Fibroblast of the aortic adventitia (primary cell): ENCODE results near the gene CAMTA1. TPM values are rescaled to one million over a fixed set of nuclear protein-coding genes. Genes with fewer than 3 reads are reported as not detected.

ENCODE experiments used
- DNase-seq: peaks from one replicate; pipeline ENCODE4 v3.0.0-alpha.2; 2010; ENCODE audit warnings: low read depth
- H3K4me3 ChIP-seq: 2 replicates; pipeline ENCODE4 v1.5.1; 2011; ENCODE audit warnings: low read depth, mild to moderate bottlenecking, control low read depth, low read length, moderate library complexity
- CTCF ChIP-seq: IDR thresholded peaks from 2 replicates; pipeline ENCODE4 v1.5.1; 2011; ENCODE audit warnings: mild to moderate bottlenecking, low read length, control low read depth, inconsistent platforms; ENCODE audit not compliant: insufficient read depth
- total RNA-seq: library from RNA; depleted of rRNA; stranded (reverse); fragments of >200 nt; gene quantifications from 2 replicates; pipeline ENCODE4 v1.2.3, GENCODE V29; 2012; ENCODE audit warnings: low replicate concordance

Gene CAMTA1
- total RNA-seq, 1 donor: 91.9 TPM

GRCh38 chr1:7049913-7050625 is 264.8 kb downstream of the CAMTA1 start:
- no peak for TF ChIP-seq CTCF
- DNase-seq: no peak
- H3K4me3 ChIP-seq: no peak overlapping the region

GRCh38 chr1:7050751-7051665 is 265.8 kb downstream of the CAMTA1 start:
- DNase-seq: no peak
- no peak for TF ChIP-seq CTCF
- H3K4me3 ChIP-seq: no peak overlapping the region

GRCh38 chr1:7052701-7053100 is 267.4 kb downstream of the CAMTA1 start:
- no peak for TF ChIP-seq CTCF
- no peak for DNase-seq
- no peak overlapping the region for H3K4me3 ChIP-seq

- DNase-seq: no peak
- H3K4me3 ChIP-seq: no peak overlapping the region
- TF ChIP-seq CTCF: no peak
These were observed 275.5 kb downstream of the CAMTA1 start for GRCh38 chr1:7060745-7061144.

GRCh38 chr1:7062346-7063061 is 277.2 kb downstream of the CAMTA1 start:
- no peak for TF ChIP-seq CTCF
- H3K4me3 ChIP-seq: no peak overlapping the region
- DNase-seq: no peak

- no peak for TF ChIP-seq CTCF
- DNase-seq: no peak
- no peak overlapping the region for H3K4me3 ChIP-seq
These were observed 278.7 kb downstream of the CAMTA1 start for GRCh38 chr1:7063981-7064380.
